OCI-LY1 (cell line): ENCODE data around the gene REC8.
"Not testable (repeated sequence)": the region's sequence is repeated elsewhere in the genome, so short reads cannot be mapped to it uniquely, and the experiment has no call there.

Experiments
- H2AFZ ChIP-seq: fragments of 200-600 bp; sonication (generic), shearing (Covaris generic); 2 replicates; pipeline ENCODE4 v1.6.0; 2014; ENCODE audit warnings: antibody characterized with exemption, mild to moderate bottlenecking, low read length
- H3F3A ChIP-seq: fragments of 200-600 bp; sonication (generic), shearing (Covaris generic); 2 replicates; pipeline ENCODE4 v1.6.0; 2014; ENCODE audit warnings: mild to moderate bottlenecking, antibody characterized with exemption, low read length, moderate library complexity; ENCODE audit not compliant: insufficient read depth
- H3K27ac ChIP-seq: fragments of 200-600 bp; sonication (generic); 2 replicates; pipeline ENCODE4 v1.5.1; 2014; ENCODE audit warnings: low read length, mixed run types, mild to moderate bottlenecking, low read depth; ENCODE audit not compliant: poor library complexity, severe bottlenecking
- H3K27me3 ChIP-seq: fragments of 200-600 bp; sonication (generic); 2 replicates; pipeline ENCODE4 v1.6.0; 2014; ENCODE audit warnings: antibody characterized with exemption, mild to moderate bottlenecking, low read length, moderate library complexity; ENCODE audit not compliant: insufficient read depth
- H3K36me3 ChIP-seq: fragments of 200-600 bp; sonication (generic); 2 replicates; pipeline ENCODE4 v1.6.1; 2014; ENCODE audit warnings: mild to moderate bottlenecking, antibody characterized with exemption, low read length, moderate library complexity, mixed read lengths; ENCODE audit not compliant: insufficient read depth
- H3K4me1 ChIP-seq: fragments of 200-600 bp; sonication (generic); 2 replicates; pipeline ENCODE4 v1.5.1; 2014; ENCODE audit warnings: mild to moderate bottlenecking, low read length, moderate library complexity; ENCODE audit not compliant: insufficient read depth, severe bottlenecking
- H3K4me2 ChIP-seq: fragments of 200-600 bp; sonication (generic), shearing (Covaris generic); 2 replicates; pipeline ENCODE4 v1.6.1; 2014; ENCODE audit warnings: low read length
- H3K4me3 ChIP-seq: fragments of 200-600 bp; sonication (generic); 2 replicates; pipeline ENCODE4 v1.5.1; 2014; ENCODE audit warnings: low read length, low read depth, mild to moderate bottlenecking, mixed read lengths; ENCODE audit not compliant: poor library complexity, severe bottlenecking
- H3K79me2 ChIP-seq: fragments of 200-600 bp; shearing (Covaris generic); 2 replicates; pipeline ENCODE4 v1.6.1; 2016; ENCODE audit warnings: mixed run types, low read length, mixed read lengths; ENCODE audit not compliant: insufficient read depth
- H3K9ac ChIP-seq: fragments of 200-600 bp; sonication (generic), shearing (Covaris generic); 2 replicates; pipeline ENCODE4 v1.6.1; 2014; ENCODE audit warnings: mild to moderate bottlenecking, low read length, mixed read lengths
- H3K9me2 ChIP-seq: fragments of 200-600 bp; sonication (generic), shearing (Covaris generic); 2 replicates; pipeline ENCODE4 v1.6.1; 2014; ENCODE audit warnings: low read depth, mild to moderate bottlenecking, low read length, mixed read lengths
- H3K9me3 ChIP-seq: fragments of 200-600 bp; shearing (Covaris generic); 2 replicates; pipeline ENCODE4 v1.6.1; 2014; ENCODE audit warnings: low read length, mixed read lengths
- H4K20me1 ChIP-seq: fragments of 200-600 bp; sonication (generic), shearing (Covaris generic); 2 replicates; pipeline ENCODE4 v1.6.0; 2016; ENCODE audit warnings: mild to moderate bottlenecking, low read length; ENCODE audit not compliant: insufficient read depth
- CTCF ChIP-seq: fragments of 200-600 bp; sonication (generic), shearing (Covaris generic); IDR thresholded peaks from 2 replicates; pipeline ENCODE4 v1.5.1; 2017; ENCODE audit warnings: mild to moderate bottlenecking, antibody characterized with exemption, low read length, moderate library complexity, mixed read lengths
- EZH2 ChIP-seq: fragments of 200-600 bp; sonication (generic), shearing (Covaris generic); IDR thresholded peaks from 2 replicates; pipeline ENCODE4 v1.8.0; 2017; ENCODE audit warnings: borderline replicate concordance, mixed run types, mild to moderate bottlenecking, antibody characterized with exemption, low read length, moderate library complexity, mixed read lengths

REC8 gene

GRCh38 chr14:24213866-24214662 lies 42.2 kb downstream of the REC8 start:
- Histone ChIP-seq H3F3A (peaks cover 9% of the 10 kb centered on the region), H3K9ac (peak overlapping the region; percentile 73), H4K20me1 (no peaks in the 10 kb centered on the region), H2AFZ (no peak overlapping the region), H3K27me3 (no peaks in the 10 kb centered on the region), H3K79me2 (no peaks in the 10 kb centered on the region; the same call in 1 of the 2 replicates), H3K4me2 (peak overlapping the region; percentile 51), H3K27ac (peak overlapping the region; percentile 86), H3K4me1 (peaks cover 32% of the 10 kb centered on the region), H3K4me3 (peak overlapping the region; percentile 74), H3K9me2 (no peaks in the 10 kb centered on the region), H3K9me3 (no peaks in the 10 kb centered on the region), H3K36me3 (peaks cover 34% of the 10 kb centered on the region)
- TF ChIP-seq CTCF (peak; percentile 46; the same call in 1 of the 2 replicates), EZH2 (no peak)

GRCh38 chr14:24215495-24216344 lies 43.8 kb downstream of the REC8 start, which contains the start of gene MDP1:
MDP1 (minus strand) TSS chr14:24216066; CDS start chr14:24215955, 111 bp downstream.
- Histone ChIP-seq H3K36me3 (peaks cover 18% of the 10 kb centered on the region), H3K9me3 (no peaks in the 10 kb centered on the region), H4K20me1 (no peaks in the 10 kb centered on the region), H3K79me2 (peaks cover 1% of the 10 kb centered on the region; the same call in 1 of the 2 replicates), H3K4me3 (peak within 1 kb of the TSS; percentile 73), H3K4me2 (peak within 1 kb of the TSS; percentile 71), H3K9me2 (no peaks in the 10 kb centered on the region), H3K27me3 (no peaks in the 10 kb centered on the region), H3K27ac (peak within 1 kb of the TSS; percentile 86), H3K9ac (peak within 1 kb of the TSS; percentile 81), H3F3A (peaks cover 9% of the 10 kb centered on the region), H2AFZ (no peak within 1 kb of the TSS), H3K4me1 (peaks cover 32% of the 10 kb centered on the region)
- TF ChIP-seq CTCF (peak; percentile 89), EZH2 (no peak)

- no peaks in the 10 kb centered on the region for H4K20me1 ChIP-seq
- peak overlapping the region; percentile 6; the same call in 1 of the 2 replicates for H3K9ac ChIP-seq
- H3K27ac ChIP-seq, result no peak overlapping the region
- no peak overlapping the region for H2AFZ ChIP-seq
- H3K4me2 ChIP-seq, result peak overlapping the region; percentile 71; the same call in 1 of the 2 replicates
- peaks cover 9% of the 10 kb centered on the region for H3F3A ChIP-seq
- H3K36me3 ChIP-seq, result peaks cover 11% of the 10 kb centered on the region
- H3K4me1 ChIP-seq, result peaks cover 32% of the 10 kb centered on the region
- no peaks in the 10 kb centered on the region for H3K27me3 ChIP-seq
- H3K79me2 ChIP-seq, result peaks cover 5% of the 10 kb centered on the region; the same call in 1 of the 2 replicates
- peak overlapping the region; percentile 73 for H3K4me3 ChIP-seq
- no peaks in the 10 kb centered on the region for H3K9me3 ChIP-seq
- no peaks in the 10 kb centered on the region for H3K9me2 ChIP-seq
- no peak for TF ChIP-seq CTCF
- no peak for TF ChIP-seq EZH2
Observed at GRCh38 chr14:24216345-24216699, 44.4 kb downstream of the REC8 start.

GRCh38 chr14:24216876-24217275 lies 45.0 kb downstream of the REC8 start:
- H4K20me1 ChIP-seq, H3K9me2 ChIP-seq, H3K9ac ChIP-seq, H3K36me3 ChIP-seq, H3K79me2 ChIP-seq, H3K27ac ChIP-seq, H3K9me3 ChIP-seq, H3K27me3 ChIP-seq, H3F3A ChIP-seq, H3K4me3 ChIP-seq, H2AFZ ChIP-seq, H3K4me2 ChIP-seq: not testable (repeated sequence)
- peaks cover 32% of the 10 kb centered on the region for H3K4me1 ChIP-seq
